WTC11 (cell line): ENCODE data around the gene RUVBL2. TPM values are rescaled to one million over a fixed set of nuclear protein-coding genes. Genes with fewer than 3 reads are reported as not detected.

ENCODE experiments used
- ATAC-seq: fragments of 200-7000 bp; cut with Tn5 transposase; 2 replicates; pipeline ENCODE4 v1.10.0; 2021; ENCODE audit warnings: mild to moderate bottlenecking, moderate library complexity
- CTCF ChIA-PET: fragments of 300-600 bp; sonication (Branson Sonifier 250); formaldehyde crosslinking; loops from one replicate; lab custom pipeline; 2021; ENCODE audit warnings: antibody characterized with exemption; lab: Charles Lee
- POLR2A ChIA-PET: fragments of 350-600 bp; sonication (Branson Sonifier 250); formaldehyde crosslinking; loops from one replicate; lab custom pipeline; 2021; ENCODE audit warnings: antibody characterized with exemption; lab: Charles Lee
- DNase-seq: peaks from one replicate; pipeline ENCODE4 v3.0.0; 2021; ENCODE audit warnings: low spot score
- H3K27ac Mint-ChIP-seq: 2 replicates; pipeline ENCODE4 v1.8.0; 2021; ENCODE audit warnings: mixed read lengths
- H3K27me3 Mint-ChIP-seq: 2 replicates; pipeline ENCODE4 v1.8.0; 2021; ENCODE audit warnings: low read depth, mild to moderate bottlenecking, moderate library complexity, mixed read lengths
- H3K36me3 Mint-ChIP-seq: 2 replicates; pipeline ENCODE4 v1.8.0; 2021; ENCODE audit warnings: mixed read lengths
- H3K4me1 Mint-ChIP-seq: 2 replicates; pipeline ENCODE4 v1.8.0; 2022; ENCODE audit warnings: mixed read lengths
- H3K4me3 Mint-ChIP-seq: 2 replicates; pipeline ENCODE4 v1.8.0; 2021; ENCODE audit warnings: mild to moderate bottlenecking, moderate library complexity, mixed read lengths
- H3K9me3 Mint-ChIP-seq: 2 replicates; pipeline ENCODE4 v1.8.0; 2021; ENCODE audit warnings: mixed read lengths
- CBFB ChIP-seq: sonication (generic); formaldehyde crosslinking; IDR thresholded peaks from 2 replicates; pipeline ENCODE4 v1.8.1; 2022; ENCODE audit warnings: mild to moderate bottlenecking, low read depth, missing genetic modification reagents
- CREM ChIP-seq: sonication (generic); formaldehyde crosslinking; IDR thresholded peaks from 2 replicates; pipeline ENCODE4 v1.8.1; 2022; ENCODE audit warnings: mild to moderate bottlenecking, missing genetic modification reagents, moderate library complexity
- GRHL2 ChIP-seq: fragments of 250-450 bp; sonication (Bioruptor Pico); IDR thresholded peaks from 2 replicates; pipeline ENCODE4 v1.8.0; 2022; ENCODE audit warnings: mild to moderate bottlenecking, moderate library complexity; ENCODE audit not compliant: insufficient replicate concordance, severe bottlenecking
- KAT7 ChIP-seq: sonication (generic); formaldehyde crosslinking; IDR thresholded peaks from 2 replicates; pipeline ENCODE4 v1.8.1; 2023; ENCODE audit warnings: missing genetic modification reagents, mild to moderate bottlenecking, borderline replicate concordance
- RORB ChIP-seq: fragments of 250-450 bp; sonication (Bioruptor Pico); IDR thresholded peaks from 2 replicates; pipeline ENCODE4 v1.9.0; 2021; ENCODE audit warnings: mild to moderate bottlenecking
- SMAD4 ChIP-seq: sonication (generic); formaldehyde crosslinking; IDR thresholded peaks from 2 replicates; pipeline ENCODE4 v1.8.0; 2022; ENCODE audit warnings: mild to moderate bottlenecking, missing genetic modification reagents
- SOX15 ChIP-seq: fragments of 250-450 bp; sonication (Bioruptor Pico); IDR thresholded peaks from 2 replicates; pipeline ENCODE4 v1.9.0; 2021; ENCODE audit warnings: mild to moderate bottlenecking
- TCF7 ChIP-seq: sonication (generic); formaldehyde crosslinking; IDR thresholded peaks from 2 replicates; pipeline ENCODE4 v1.8.0; 2022; ENCODE audit warnings: mild to moderate bottlenecking, low read depth, missing genetic modification reagents, moderate library complexity
- ZBTB21 ChIP-seq: sonication (generic); formaldehyde crosslinking; IDR thresholded peaks from 2 replicates; pipeline ENCODE4 v1.8.1; 2023; ENCODE audit warnings: mild to moderate bottlenecking, missing genetic modification reagents, borderline replicate concordance
- ZNF416 ChIP-seq: fragments of 250-450 bp; sonication (Bioruptor Pico); IDR thresholded peaks from 2 replicates; pipeline ENCODE4 v1.9.0; 2021; ENCODE audit warnings: mild to moderate bottlenecking, inconsistent platforms
- ZNF423 ChIP-seq: fragments of 250-450 bp; sonication (Bioruptor Pico); IDR thresholded peaks from 2 replicates; pipeline ENCODE4 v2.1.2; 2022; ENCODE audit warnings: mild to moderate bottlenecking, moderate library complexity
- total RNA-seq: library from RNA; stranded (reverse); gene quantifications from 3 replicates; pipeline ENCODE4 v1.2.3, GENCODE V29; 2021
- TF ChIP-seq, protein P1 (sequence below): sonication (generic); formaldehyde crosslinking; IDR thresholded peaks from 2 replicates; pipeline ENCODE4 v1.8.1; 2022; ENCODE audit warnings: missing genetic modification reagents, borderline replicate concordance
- TF ChIP-seq, protein P2 (sequence below): sonication (generic); formaldehyde crosslinking; IDR thresholded peaks from 2 replicates; pipeline ENCODE4 v1.8.1; 2023; ENCODE audit warnings: mild to moderate bottlenecking, missing genetic modification reagents, moderate library complexity
- TF ChIP-seq, protein P3 (sequence below): sonication (generic); formaldehyde crosslinking; IDR thresholded peaks from 2 replicates; pipeline ENCODE4 v1.8.0; 2022; ENCODE audit warnings: mild to moderate bottlenecking, missing genetic modification reagents
- TF ChIP-seq, protein P4 (sequence below): sonication (generic); formaldehyde crosslinking; IDR thresholded peaks from 2 replicates; pipeline ENCODE4 v1.8.1; 2022; ENCODE audit warnings: low read depth, missing genetic modification reagents, borderline replicate concordance
- TF ChIP-seq, protein P5 (sequence below): fragments of 250-450 bp; sonication (Bioruptor Pico); IDR thresholded peaks from 2 replicates; pipeline ENCODE4 v1.9.0; 2021; ENCODE audit warnings: mild to moderate bottlenecking
- TF ChIP-seq, protein P6 (sequence below): fragments of 250-450 bp; sonication (Bioruptor Pico); IDR thresholded peaks from 2 replicates; pipeline ENCODE4 v2.1.2; 2022; ENCODE audit warnings: mild to moderate bottlenecking, moderate library complexity
- TF ChIP-seq, protein P7 (sequence below): fragments of 250-450 bp; sonication (Bioruptor Pico); IDR thresholded peaks from 2 replicates; pipeline ENCODE4 v1.9.0; 2021; ENCODE audit warnings: mild to moderate bottlenecking

Gene RUVBL2
- total RNA-seq, 1 experiment from 2014 or later, result 178 TPM

DNA sequence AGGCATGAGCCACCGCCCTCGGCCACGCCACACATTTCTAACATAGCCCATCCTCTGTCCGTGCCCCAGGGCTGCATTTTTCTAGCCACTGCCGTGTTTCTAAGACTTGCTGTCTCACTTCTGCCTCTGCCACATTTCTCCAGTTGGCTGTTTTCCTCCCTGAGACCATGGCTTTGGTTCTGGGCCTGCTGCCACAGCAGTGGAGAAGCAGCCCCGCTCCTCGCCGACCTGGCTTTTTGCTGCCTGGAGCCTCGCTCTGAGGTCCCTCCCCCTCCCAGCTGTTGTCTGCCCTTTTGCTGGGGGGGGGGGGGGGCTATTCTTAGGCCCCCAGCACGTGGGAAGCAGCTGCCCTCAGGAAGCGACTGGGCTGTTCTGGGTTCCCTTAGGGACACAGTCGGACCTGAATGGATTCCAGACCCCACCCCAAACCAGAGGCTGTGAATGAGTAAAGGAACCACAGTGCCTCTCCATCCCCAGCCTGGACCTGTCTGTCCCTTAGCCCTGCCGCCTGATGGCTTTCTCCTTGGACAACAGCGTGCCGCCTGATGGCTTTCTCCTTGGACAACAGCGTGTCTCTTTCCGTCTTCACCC, 3.9 kb upstream of the RUVBL2 start:
- DNase-seq (no peak), ATAC-seq (no peak)
- Mint-ChIP-seq H3K36me3 (peaks cover 30% of the 10 kb centered on the region), H3K27ac (peak overlapping the region; percentile 12; the same call in 1 of the 2 replicates), H3K4me1 (peaks cover 27% of the 10 kb centered on the region), H3K4me3 (no peak overlapping the region), H3K9me3 (no peaks in the 10 kb centered on the region), H3K27me3 (no peaks in the 10 kb centered on the region)
- TF ChIP-seq, protein P1, sequence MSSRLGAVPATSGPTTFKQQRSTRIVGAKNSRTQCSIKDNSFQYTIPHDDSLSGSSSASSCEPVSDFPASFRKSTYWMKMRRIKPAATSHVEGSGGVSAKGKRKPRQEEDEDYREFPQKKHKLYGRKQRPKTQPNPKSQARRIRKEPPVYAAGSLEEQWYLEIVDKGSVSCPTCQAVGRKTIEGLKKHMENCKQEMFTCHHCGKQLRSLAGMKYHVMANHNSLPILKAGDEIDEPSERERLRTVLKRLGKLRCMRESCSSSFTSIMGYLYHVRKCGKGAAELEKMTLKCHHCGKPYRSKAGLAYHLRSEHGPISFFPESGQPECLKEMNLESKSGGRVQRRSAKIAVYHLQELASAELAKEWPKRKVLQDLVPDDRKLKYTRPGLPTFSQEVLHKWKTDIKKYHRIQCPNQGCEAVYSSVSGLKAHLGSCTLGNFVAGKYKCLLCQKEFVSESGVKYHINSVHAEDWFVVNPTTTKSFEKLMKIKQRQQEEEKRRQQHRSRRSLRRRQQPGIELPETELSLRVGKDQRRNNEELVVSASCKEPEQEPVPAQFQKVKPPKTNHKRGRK, result no peak
- no peak for TF ChIP-seq SOX15
- TF ChIP-seq, protein P2, sequence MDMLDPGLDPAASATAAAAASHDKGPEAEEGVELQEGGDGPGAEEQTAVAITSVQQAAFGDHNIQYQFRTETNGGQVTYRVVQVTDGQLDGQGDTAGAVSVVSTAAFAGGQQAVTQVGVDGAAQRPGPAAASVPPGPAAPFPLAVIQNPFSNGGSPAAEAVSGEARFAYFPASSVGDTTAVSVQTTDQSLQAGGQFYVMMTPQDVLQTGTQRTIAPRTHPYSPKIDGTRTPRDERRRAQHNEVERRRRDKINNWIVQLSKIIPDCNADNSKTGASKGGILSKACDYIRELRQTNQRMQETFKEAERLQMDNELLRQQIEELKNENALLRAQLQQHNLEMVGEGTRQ, result no peak
- TF ChIP-seq, protein P3, sequence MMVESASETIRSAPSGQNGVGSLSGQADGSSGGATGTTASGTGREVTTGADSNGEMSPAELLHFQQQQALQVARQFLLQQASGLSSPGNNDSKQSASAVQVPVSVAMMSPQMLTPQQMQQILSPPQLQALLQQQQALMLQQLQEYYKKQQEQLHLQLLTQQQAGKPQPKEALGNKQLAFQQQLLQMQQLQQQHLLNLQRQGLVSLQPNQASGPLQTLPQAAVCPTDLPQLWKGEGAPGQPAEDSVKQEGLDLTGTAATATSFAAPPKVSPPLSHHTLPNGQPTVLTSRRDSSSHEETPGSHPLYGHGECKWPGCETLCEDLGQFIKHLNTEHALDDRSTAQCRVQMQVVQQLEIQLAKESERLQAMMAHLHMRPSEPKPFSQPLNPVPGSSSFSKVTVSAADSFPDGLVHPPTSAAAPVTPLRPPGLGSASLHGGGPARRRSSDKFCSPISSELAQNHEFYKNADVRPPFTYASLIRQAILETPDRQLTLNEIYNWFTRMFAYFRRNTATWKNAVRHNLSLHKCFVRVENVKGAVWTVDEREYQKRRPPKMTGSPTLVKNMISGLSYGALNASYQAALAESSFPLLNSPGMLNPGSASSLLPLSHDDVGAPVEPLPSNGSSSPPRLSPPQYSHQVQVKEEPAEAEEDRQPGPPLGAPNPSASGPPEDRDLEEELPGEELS (CRISPR knock-in tag), result no peak
- no peak for TF ChIP-seq RORB (CRISPR knock-in tag)
- no peak for TF ChIP-seq ZNF416 (CRISPR knock-in tag)
- TF ChIP-seq ZNF423 (CRISPR knock-in tag), result no peak
- TF ChIP-seq GRHL2 (CRISPR knock-in tag), result no peak
- TF ChIP-seq TCF7, result no peak
- no peak for TF ChIP-seq KAT7 (CRISPR knock-in tag)
- TF ChIP-seq, protein P4, sequence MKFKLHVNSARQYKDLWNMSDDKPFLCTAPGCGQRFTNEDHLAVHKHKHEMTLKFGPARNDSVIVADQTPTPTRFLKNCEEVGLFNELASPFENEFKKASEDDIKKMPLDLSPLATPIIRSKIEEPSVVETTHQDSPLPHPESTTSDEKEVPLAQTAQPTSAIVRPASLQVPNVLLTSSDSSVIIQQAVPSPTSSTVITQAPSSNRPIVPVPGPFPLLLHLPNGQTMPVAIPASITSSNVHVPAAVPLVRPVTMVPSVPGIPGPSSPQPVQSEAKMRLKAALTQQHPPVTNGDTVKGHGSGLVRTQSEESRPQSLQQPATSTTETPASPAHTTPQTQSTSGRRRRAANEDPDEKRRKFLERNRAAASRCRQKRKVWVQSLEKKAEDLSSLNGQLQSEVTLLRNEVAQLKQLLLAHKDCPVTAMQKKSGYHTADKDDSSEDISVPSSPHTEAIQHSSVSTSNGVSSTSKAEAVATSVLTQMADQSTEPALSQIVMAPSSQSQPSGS (CRISPR knock-in tag), result no peak
- no peak for TF ChIP-seq CBFB (CRISPR knock-in tag)
- TF ChIP-seq, protein P5, sequence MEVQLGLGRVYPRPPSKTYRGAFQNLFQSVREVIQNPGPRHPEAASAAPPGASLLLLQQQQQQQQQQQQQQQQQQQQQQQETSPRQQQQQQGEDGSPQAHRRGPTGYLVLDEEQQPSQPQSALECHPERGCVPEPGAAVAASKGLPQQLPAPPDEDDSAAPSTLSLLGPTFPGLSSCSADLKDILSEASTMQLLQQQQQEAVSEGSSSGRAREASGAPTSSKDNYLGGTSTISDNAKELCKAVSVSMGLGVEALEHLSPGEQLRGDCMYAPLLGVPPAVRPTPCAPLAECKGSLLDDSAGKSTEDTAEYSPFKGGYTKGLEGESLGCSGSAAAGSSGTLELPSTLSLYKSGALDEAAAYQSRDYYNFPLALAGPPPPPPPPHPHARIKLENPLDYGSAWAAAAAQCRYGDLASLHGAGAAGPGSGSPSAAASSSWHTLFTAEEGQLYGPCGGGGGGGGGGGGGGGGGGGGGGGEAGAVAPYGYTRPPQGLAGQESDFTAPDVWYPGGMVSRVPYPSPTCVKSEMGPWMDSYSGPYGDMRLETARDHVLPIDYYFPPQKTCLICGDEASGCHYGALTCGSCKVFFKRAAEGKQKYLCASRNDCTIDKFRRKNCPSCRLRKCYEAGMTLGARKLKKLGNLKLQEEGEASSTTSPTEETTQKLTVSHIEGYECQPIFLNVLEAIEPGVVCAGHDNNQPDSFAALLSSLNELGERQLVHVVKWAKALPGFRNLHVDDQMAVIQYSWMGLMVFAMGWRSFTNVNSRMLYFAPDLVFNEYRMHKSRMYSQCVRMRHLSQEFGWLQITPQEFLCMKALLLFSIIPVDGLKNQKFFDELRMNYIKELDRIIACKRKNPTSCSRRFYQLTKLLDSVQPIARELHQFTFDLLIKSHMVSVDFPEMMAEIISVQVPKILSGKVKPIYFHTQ, result no peak
- TF ChIP-seq, protein P6, sequence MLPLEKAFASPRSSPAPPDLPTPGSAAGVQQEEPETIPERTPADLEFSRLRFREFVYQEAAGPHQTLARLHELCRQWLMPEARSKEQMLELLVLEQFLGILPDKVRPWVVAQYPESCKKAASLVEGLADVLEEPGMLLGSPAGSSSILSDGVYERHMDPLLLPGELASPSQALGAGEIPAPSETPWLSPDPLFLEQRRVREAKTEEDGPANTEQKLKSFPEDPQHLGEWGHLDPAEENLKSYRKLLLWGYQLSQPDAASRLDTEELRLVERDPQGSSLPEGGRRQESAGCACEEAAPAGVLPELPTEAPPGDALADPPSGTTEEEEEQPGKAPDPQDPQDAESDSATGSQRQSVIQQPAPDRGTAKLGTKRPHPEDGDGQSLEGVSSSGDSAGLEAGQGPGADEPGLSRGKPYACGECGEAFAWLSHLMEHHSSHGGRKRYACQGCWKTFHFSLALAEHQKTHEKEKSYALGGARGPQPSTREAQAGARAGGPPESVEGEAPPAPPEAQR (CRISPR knock-in tag), result no peak
- no peak for TF ChIP-seq SMAD4
- TF ChIP-seq ZBTB21 (CRISPR knock-in tag), result no peak
- TF ChIP-seq, protein P7, sequence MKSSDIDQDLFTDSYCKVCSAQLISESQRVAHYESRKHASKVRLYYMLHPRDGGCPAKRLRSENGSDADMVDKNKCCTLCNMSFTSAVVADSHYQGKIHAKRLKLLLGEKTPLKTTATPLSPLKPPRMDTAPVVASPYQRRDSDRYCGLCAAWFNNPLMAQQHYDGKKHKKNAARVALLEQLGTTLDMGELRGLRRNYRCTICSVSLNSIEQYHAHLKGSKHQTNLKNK (CRISPR knock-in tag), result no peak
- TF ChIP-seq CREM (CRISPR knock-in tag), result no peak
- ChIA-PET CTCF (interaction anchor here (1.6 to 4.2 kb wide), 2 partner anchors 10 to 19 kb away, joined by 9 to 18 read pairs; no protein-coding TSS in a partner anchor), POLR2A (no interaction called here)
